ENCODE results near the gene KIAA1958.

GRCh38 chr9:112677040-112677439 is 190.4 kb downstream of the KIAA1958 start:
- TF ChIP-seq CTCF (IDR thresholded peaks at IDR 0.05; ENCODE audit: insufficient read depth, low read depth, low read length) (no peak), EZH2 (IDR thresholded peaks at IDR 0.05; ENCODE audit: insufficient read depth, low read length) (no peak)

Data from astrocyte (in vitro differentiated cells and primary cell).